Putamen (tissue), 1 donor: ENCODE data around the gene TIMELESS.
"Not testable (repeated sequence)": the region's sequence is repeated elsewhere in the genome, so short reads cannot be mapped to it uniquely, and the experiment has no call there.

ENCODE experiments used
- DNase-seq: peaks from one replicate; pipeline ENCODE4 v3.0.0-alpha.2; 2016; ENCODE audit warnings: low spot score

Gene TIMELESS, protein sequence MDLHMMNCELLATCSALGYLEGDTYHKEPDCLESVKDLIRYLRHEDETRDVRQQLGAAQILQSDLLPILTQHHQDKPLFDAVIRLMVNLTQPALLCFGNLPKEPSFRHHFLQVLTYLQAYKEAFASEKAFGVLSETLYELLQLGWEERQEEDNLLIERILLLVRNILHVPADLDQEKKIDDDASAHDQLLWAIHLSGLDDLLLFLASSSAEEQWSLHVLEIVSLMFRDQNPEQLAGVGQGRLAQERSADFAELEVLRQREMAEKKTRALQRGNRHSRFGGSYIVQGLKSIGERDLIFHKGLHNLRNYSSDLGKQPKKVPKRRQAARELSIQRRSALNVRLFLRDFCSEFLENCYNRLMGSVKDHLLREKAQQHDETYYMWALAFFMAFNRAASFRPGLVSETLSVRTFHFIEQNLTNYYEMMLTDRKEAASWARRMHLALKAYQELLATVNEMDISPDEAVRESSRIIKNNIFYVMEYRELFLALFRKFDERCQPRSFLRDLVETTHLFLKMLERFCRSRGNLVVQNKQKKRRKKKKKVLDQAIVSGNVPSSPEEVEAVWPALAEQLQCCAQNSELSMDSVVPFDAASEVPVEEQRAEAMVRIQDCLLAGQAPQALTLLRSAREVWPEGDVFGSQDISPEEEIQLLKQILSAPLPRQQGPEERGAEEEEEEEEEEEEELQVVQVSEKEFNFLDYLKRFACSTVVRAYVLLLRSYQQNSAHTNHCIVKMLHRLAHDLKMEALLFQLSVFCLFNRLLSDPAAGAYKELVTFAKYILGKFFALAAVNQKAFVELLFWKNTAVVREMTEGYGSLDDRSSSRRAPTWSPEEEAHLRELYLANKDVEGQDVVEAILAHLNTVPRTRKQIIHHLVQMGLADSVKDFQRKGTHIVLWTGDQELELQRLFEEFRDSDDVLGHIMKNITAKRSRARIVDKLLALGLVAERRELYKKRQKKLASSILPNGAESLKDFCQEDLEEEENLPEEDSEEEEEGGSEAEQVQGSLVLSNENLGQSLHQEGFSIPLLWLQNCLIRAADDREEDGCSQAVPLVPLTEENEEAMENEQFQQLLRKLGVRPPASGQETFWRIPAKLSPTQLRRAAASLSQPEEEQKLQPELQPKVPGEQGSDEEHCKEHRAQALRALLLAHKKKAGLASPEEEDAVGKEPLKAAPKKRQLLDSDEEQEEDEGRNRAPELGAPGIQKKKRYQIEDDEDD

DNA sequence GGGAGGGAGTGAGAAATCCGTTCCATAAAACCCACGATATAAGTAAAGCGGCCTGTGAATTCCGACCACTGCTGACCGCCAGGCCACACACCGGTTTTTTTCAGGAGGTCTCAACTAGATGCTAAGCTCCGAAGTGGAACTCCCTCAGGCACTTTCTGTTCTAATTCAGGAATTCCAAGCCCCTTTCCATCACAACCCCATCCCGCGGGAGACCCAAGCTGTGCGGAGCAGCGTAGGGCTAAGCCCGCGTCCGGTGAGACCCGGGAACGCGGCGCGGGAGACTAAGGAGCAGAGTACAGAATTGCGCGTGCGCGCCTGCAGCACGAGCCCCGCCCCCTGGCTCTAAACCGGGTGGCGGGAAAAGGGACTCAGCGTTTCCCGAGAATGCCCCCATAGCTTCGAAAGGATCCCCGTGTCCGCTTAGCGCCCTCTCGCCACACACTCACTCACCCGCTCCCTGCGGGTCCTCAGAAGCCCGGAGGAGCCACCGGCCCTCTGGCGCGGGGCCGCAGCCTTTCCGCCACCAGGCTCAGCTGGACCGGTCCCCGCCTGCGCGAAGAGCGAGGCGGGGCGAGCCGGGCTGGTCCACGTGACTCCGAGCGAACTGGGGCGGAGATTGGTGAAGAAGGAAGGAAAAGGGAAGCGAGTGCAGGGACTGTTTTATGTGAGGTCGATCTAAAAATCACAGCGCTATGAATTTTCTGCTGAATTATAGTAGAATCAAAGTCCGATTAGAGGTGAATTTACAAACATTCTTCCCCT is at the start of gene TIMELESS:
Gene TIMELESS, minus strand, starts transcription at position 567 of the 762 bp plus-strand sequence. CDS start 15,256 bp downstream, outside the sequence.
- peak; percentile 94 for DNase-seq

DNA sequence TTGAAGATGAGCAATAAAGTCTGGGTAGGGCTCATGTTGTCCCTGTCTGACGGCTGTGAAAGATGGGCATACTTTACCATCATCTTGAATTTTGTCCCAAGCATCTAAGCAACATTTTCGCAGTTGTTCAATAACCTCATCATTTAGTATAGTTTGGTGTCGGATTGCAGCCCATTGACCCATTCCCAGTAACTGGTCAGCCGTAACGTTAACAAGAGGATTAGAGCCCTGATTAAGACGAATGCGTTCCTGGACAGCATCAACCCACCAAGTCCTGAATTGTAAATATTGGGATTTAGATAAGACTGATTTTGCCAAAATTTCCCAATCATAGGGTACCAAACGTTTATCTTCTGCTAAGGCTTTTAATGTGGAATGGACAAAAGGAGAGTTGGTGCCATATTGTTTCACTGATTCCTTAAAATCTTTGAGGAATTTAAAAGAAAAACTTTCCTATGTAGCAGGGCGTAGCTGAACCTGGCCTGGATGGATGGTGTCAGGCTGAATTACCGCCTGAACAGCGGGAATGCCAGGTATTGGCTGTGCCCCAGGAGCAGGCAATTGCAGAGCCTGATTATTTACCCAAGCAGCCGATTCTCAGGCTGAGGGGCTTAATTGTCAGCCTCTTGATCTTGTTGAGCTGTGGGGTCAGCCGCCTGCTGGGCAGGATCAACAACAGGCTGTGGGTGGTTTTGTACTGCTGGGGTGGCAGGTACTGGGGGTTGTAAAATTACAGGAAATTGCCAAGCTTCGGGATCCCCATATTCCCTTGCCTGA is 49.1 kb upstream of the TIMELESS start:
- DNase-seq = not testable (repeated sequence)

DNA sequence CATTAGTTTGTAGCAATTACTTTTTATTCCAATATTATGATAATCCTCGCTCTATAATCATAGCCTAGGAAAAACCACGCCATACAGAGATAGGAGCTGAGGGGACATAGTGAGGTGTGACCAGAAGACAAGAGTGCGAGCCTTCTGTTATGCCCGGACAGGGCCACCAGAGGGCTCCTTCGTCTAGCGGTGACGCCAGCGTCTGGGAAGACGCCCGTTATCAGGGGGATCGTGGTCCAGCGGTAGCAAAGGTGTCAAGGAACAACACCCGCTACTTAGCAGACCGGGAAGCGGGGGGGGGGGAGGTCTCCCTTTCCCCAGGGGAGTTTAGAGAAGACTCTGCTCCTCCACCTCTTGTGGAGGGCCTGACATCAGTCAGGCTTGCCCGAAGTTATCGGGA is 47.5 kb upstream of the TIMELESS start:
- not testable (repeated sequence) for DNase-seq

DNA sequence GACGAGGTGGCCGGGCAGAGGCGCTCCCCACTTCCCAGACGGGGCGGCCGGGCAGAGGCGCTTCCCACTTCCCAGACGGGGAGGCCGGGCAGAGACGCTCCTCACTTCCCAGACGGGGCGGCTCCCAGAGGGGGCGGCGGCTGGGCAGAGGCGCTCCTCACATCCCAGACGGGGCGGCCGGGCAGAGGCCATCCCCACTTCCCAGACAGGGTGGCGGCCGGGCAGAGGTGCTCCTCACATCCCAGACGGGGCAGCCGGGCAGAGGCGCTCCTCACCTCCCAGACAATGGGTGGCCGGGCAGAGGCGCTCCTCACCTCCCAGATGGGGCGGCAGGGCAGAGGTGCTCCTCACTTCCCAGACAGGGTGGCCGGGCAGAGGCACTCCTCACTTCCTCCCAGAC is 45.3 kb upstream of the TIMELESS start:
- DNase-seq = not testable (repeated sequence)

DNA sequence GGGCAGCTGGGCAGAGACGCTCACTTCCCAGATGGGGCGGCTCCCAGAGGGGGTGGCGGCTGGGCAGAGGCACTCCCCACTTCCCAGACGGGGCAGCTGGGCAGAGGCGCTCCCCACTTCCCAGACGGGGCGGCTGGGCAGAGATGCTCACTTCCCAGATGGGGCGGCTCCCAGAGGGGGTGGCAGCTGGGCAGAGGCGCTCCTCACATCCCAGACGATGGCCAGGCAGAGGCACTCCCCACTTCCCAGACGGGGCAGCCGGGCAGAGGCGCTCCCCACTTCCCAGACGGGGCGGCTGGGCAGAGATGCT is 44.8 kb upstream of the TIMELESS start:
- DNase-seq = not testable (repeated sequence)

DNA sequence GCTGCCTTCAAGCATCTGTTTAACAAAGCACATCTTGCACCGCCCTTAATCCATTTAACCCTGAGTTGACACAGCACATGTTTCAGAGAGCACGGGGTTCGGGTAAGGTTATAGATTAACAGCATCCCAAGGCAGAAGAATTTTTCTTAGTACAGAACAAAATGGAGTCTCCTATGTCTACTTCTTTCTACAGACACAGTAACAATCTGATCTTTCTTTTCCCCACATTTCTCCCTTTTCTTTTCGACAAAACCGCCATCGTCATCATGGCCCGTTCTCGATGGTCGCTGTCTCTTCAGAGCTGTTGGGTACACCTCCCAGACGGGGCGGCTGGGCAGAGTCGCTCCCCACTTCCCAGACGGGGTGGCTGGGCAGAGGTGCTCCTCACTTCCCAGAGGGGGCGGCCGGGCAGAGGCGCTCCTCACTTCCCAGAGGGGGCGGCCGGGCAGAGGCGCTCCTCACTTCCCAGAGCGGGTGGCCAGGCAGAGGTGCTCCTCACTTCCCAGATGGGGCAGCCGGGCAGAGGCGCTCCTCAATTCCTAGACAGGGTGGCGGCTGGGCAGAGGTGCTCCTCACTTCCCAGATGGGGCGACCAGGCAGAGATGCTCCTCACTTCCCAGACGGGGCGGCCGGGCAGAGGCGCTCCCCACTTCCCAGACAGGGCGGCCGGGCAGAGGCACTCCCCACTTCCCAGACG is 44.3 kb upstream of the TIMELESS start:
- DNase-seq = not testable (repeated sequence)

DNA sequence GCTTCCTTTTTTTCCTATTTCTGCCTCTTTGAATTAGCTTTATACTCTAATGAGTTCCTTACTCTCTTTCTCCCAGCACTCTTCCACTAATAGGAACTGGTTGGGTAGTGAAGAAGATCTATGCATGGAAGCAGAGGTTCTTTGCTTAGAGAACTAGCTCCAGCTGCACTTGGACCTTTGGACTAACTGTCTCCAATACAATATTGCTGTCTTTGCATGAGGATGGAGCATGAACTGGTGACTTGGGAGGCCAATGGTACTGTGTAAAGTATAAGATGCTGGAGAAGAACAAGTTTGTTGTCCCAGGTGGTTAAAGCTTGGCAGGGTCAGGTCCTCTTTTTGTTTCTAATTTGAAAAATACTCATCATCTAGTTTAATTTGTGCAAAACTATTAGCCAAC is 41.1 kb upstream of the TIMELESS start:
- DNase-seq = no peak

DNA sequence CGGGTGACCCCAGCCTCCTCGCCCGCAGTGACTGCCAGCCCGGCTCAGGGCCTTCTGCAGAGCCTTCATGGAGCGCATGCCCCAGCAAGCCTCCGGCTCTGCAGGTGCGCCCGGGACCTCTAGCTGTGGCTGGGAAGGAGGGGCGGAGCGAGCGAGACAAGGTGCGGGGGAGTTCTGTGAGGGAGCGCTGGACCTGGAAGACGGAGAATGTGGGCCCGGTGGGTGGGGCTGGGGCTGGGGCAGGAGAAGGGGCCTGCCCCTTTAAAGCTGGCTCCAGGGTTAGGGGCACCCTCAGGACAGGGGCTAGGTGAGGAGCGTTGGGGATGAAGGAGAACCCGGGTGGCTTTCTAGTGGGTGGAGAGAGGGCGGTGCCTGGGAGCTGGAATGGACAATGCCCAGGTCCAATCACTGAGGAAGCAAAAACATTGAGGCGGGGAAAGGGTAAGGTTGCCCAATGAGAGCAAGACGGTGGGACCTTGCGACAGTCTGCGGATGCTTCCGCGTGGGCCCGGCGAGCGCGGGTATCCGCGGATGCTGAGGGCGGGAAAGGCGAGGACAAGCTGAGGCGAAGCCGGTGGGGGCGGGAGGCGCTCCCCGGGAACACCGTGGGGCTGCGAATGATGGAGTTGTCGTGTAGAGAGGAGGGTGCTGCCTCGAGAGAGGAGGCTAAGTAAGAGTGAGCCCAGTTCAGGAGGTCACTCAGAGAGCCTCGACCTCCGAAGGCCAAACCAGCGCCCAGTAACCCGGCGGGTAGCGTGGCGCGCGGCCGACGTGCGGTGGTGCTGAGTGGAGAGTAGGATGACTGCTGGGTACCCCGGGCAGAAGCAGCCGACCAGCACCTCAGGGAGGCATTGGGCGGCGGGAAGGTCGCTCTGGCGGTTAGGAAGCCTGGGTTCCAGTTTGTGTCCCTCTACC is 39.1 kb upstream of the TIMELESS start, which contains the start of gene GLS2:
Gene GLS2, minus strand, starts transcription at position 121 of the 915 bp plus-strand sequence. Its CDS starts 43 bp downstream, at position 78.
- peak; percentile 87 for DNase-seq

DNA sequence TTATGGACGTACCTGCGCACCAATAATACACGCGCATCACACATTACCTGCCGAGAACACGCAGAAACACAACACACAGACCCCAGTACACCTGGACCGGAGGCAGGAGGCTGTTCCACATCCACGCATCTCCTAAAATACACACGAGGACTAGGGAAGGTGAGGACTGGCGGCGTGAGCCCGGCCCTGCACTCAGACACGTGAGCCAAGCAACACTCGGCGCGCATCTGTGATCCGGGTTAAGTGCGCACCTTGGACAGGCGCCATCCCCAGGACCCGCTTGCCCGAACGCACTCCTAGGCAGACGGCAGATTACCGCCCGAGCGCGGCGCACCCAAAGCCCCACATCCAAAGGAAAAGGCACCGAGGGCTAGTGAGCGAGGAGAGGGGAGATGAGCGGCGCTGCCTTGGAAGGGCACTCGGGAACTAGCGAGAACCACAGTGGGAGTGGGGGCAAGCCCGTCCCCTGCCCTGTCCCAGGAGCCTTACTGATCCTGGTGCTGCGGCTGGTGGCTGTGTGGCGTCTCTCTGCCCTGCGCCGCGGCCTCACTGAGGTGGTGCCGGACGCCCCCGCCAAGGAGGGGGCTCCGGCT is 38.3 kb upstream of the TIMELESS start:
- peak; percentile 34 for DNase-seq

DNA sequence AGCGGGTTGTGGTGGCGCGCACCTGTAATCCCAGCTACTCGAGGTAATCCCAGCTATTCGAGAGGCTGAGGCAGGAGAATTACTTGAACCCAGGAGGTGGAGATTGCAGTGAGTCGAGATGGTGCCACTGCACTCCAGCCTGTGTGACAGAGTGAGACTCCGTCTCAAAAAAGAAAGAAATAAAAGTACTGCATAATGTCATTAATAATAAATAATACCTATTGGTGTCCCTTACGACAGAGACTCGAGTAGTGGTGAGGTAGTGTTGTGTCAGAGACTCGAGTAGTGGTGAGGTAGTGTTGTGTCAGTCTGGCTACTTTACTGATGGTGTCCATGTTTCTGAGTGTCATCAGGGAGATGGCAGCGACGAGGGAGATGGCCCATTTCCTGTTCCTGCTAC is 37.5 kb upstream of the TIMELESS start:
- DNase-seq = no peak

DNA sequence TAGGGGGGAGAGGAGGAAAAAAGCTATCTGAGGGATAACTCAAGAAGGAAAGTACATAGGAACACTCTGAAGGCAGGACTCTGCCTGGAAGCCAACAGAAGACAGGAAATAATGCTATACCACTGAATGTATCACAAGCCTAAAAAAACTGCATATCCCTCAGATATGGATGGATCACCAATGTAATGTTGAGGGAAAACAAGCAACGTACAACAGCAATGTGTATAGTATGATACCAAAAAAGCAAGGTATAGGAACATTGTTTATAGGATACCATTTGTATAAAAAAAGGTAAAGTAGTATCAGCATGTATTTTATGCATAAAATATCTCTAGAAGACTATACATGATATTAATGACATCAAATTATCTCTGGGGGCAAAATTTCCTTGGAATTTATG is 35.3 kb upstream of the TIMELESS start:
- no peak for DNase-seq

DNA sequence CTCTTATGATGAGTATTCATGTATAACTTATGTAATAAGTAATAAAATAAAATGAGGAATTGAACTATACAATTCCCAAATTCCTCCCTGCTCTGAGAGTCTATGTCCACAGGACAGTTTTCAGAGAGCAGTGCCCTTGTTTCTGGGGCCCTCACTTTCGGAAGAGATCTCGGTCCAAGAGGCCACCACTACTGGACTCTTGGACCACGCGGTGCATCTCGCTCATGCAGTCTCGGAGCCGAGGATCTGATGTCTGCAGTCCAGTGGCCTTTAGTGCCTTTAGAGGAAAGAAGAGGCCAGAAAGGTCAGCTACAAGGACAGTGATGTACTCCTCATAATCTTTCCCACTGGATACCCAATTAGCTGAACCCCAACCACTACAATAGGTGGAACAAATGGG is 30.4 kb upstream of the TIMELESS start:
- no peak for DNase-seq

DNA sequence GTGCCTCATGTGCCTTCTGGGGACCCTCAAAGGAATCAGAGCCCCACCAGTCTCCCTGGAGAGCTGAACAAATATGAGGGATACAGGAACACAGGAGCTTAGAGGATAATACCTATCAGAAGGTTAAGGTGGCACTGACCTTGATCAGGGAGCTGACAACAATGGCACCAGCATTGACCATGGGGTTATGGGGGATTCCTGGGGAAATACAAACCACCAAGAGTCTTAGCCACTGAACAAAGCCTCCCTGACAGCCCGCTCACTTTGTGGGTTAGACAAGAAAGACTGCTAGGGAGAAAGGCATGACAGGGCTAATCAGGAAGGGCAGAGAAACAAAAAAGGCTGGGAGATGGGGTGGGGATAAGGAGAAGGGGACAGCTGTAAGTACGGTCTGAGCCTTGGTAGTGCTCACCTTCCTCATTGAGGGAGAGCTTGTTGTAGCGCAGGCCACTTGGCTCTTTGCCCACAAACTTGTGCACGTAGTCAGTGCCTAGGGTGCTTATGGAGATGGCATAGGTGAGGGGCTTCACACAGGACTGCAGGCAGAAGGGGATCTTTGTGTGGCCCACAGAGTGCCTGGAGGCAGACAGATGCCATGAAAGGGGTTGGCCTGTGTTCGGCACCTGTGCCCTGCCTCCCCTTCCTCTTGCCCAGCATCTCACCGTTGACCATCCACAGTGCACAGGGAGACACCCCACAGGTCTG is 28.4 kb upstream of the TIMELESS start:
- DNase-seq = no peak

DNA sequence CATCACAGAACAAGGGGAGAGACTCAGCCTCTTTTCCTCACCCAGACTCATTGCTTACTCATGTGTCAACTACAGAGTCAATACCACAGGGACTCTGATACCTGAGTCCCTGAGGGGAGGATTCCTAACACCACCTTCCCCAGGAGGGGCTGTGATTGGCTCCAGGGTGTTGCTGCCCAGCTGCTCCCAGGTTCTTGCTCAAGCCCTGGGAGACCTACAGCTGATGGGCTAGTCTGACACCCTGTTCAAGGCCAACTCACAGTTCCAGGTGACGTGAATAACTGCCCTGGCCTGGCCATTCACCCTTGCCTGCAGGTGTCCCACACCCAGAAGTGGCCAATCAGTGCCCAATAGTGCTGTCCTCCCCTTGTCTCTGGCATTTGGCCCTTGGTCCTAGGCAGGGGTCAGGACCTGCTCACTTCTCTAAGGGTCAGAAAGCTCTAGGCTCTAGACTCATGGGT is 27.8 kb upstream of the TIMELESS start:
- DNase-seq = no peak

DNA sequence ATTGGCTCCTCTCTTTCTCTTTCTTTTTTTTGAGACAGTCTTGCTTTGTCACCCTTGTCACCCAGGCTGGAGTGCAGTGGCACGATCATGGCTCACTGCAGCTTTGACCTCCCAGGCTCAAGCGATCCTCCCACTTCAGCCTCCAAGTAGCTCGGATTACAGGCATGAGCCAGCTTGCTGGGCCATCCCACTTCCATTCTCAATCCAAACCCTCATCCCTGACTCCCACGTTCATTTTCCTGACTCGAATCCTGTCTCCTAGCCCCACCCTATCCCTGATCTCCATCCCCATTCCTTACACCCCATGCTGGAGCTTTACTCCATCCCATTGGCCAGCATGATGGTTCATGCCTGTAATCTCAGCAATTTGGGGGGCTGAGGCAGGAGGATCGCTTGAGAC is 26.9 kb upstream of the TIMELESS start:
- no peak for DNase-seq

DNA sequence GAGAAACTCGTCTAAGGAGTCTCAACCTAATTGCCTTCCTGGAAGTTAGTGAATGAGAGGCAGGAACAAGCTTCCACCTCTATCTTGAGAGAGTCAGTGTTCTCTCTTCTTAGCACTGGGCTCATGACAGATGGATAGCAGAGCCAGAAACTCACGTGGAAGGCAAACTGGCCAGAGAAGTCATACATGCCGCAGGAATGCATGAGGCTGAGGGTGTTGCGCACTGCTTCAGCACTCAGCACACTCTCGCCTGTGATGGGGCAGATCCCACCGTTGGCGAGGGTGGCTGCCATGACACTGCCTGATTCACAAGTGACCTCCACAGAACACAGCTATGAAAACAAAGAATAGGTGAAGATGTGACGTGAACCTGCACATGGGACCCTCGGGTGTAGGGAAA is 25.2 kb upstream of the TIMELESS start:
- no peak for DNase-seq

DNA sequence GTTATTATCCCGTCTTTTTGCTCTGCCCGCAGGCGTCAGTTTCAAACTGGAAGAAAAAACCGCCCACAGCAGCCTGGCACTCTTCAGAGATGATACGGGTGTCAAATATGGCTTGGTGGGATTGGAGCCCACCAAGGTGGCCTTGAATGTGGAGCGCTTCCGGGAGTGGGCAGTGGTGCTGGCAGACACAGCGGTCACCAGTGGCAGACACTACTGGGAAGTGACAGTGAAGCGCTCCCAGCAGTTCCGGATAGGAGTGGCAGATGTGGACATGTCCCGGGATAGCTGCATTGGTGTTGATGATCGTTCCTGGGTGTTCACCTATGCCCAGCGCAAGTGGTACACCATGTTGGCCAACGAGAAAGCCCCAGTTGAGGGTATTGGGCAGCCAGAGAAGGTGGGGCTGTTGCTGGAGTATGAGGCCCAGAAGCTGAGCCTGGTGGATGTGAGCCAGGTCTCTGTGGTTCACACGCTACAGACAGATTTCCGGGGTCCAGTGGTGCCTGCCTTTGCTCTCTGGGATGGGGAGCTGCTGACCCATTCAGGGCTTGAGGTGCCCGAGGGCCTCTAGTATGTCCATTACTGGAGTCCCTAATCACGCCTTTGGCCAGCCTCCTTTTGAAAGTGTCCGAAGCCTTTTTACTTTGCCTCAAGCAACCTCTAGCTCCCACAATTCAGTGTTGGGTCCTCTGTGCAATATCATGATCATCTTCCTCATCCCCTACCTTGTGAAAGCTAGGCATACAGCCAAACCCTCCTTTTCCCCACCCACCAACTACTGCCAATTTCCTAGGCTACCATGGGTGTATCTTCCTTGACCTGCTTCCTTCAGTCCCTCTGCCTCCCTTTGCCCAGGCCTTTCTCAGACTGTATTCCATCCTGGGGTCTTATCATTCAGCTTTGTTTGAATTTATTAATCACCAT is 20.0 kb upstream of the TIMELESS start:
- DNase-seq = no peak
